Pancreas (tissue), 10 donors: ENCODE results near the gene NUP93. TPM values are rescaled to one million over a fixed set of nuclear protein-coding genes. Genes with fewer than 3 reads are reported as not detected.

Source experiments
- ATAC-seq, 4 donors: fragments of 200-7000 bp; cut with Tn5 transposase; one replicate each; pipeline versions ENCODE4 v1.8.0 to v1.9.1; 2020; ENCODE audit warnings: mild to moderate bottlenecking in 4 of 4, moderate library complexity in 4 of 4
- DNase-seq, 6 donors: peaks; one replicate each; pipeline ENCODE4 v3.0.0-alpha.2; 2020
- FAIRE-seq: peaks from 2 replicates; lab custom pipeline; 2012; peaks lifted over from hg19 to GRCh38; lab: Jason Lieb, UNC
- H3K27ac ChIP-seq, 4 donors: fragments of 200-600 bp; sonication (generic); 1 replicate in 3 of 4; 2 replicates in 1 of 4; pipeline versions ENCODE4 v1.5.0 to v1.8.0; 2020
- H3K27me3 ChIP-seq, 4 donors: fragments of 200-600 bp; one replicate each; pipeline ENCODE4 v1.8.0; 2021
- H3K36me3 ChIP-seq, 3 donors: fragments of 200-600 bp; sonication (generic) in 1 of 3; one replicate each; pipeline versions ENCODE4 v1.5.0 to v1.8.0; 2020 to 2021
- H3K4me1 ChIP-seq, 3 donors: fragments of 200-600 bp; one replicate each; pipeline ENCODE4 v1.8.0; 2021
- H3K4me3 ChIP-seq, 4 donors: fragments of 200-600 bp; sonication (generic) in 2 of 4; one replicate each; pipeline versions ENCODE4 v1.5.0 to v1.8.0; 2020 to 2021
- H3K9me3 ChIP-seq, 4 donors: fragments of 200-600 bp; one replicate each; pipeline ENCODE4 v1.8.0; 2021
- WGBS, 2 donors: extraction: QIAGEN DNeasy Blood & Tissue Kit; methylation state at CpG; one replicate each; pipeline ENCODE4 v1.1.7; 2013; 5-methylcytosine and 5-hydroxymethylcytosine counted together
- intact Hi-C, 3 donors: fragments of 100-400 bp; cut with DNase I; formaldehyde crosslinking; loops; one replicate each; pipeline versions ENCODE4 v1.11.1 to v1.14.2; 2022
- polyA plus RNA-seq, 2 donors: library from polyadenylated mRNA; stranded (reverse); fragments of 200-250 nt; gene quantifications; one replicate each; pipeline ENCODE4 v1.2.3, GENCODE V29; 2013
- total RNA-seq, 6 donors: library from RNA; stranded (reverse); fragmentation: NEBNext Ultra II Directional in 4 of 6; extraction: Animal tissue kit (Norgen Biotek cat#: 25700) in 4 of 6; gene quantifications; one replicate each; pipeline versions ENCODE4 v1.2.1 to v1.2.4, GENCODE V29; 2021 to 2023
- TF ChIP-seq, protein P1 (sequence below), 4 donors: fragments of 200-600 bp; sonication (generic) in 3 of 4; IDR thresholded peaks; one replicate each; pipeline versions ENCODE4 v1.5.0 to v1.8.0; 2021; ENCODE audit warnings: antibody characterized with exemption in 4 of 4
- donor health status: healthy with polysubstance abuse.
- donor health status: DM: no; HTN: no; CAD: no; lungs with moderate emphysema.
- donor health status: DM: no; HTN: no; CAD: no.
- donor health status: control.
- donor health status: control.
- donor health status: Bipolar disorder and iron deficiency.
- donor health status: DM: yes; HTN: yes; CAD: no.
- donor health status: DM: no; HTN: no; CAD: no.
- donor health status: DM: no; HTN: no; CAD: no.
- donor health status: DM: yes; HTN: yes; CAD: no.

Gene NUP93
- total and polyA plus RNA-seq, 8 donors: 13.1 to 31.4 (median 21.2) TPM

DNA sequence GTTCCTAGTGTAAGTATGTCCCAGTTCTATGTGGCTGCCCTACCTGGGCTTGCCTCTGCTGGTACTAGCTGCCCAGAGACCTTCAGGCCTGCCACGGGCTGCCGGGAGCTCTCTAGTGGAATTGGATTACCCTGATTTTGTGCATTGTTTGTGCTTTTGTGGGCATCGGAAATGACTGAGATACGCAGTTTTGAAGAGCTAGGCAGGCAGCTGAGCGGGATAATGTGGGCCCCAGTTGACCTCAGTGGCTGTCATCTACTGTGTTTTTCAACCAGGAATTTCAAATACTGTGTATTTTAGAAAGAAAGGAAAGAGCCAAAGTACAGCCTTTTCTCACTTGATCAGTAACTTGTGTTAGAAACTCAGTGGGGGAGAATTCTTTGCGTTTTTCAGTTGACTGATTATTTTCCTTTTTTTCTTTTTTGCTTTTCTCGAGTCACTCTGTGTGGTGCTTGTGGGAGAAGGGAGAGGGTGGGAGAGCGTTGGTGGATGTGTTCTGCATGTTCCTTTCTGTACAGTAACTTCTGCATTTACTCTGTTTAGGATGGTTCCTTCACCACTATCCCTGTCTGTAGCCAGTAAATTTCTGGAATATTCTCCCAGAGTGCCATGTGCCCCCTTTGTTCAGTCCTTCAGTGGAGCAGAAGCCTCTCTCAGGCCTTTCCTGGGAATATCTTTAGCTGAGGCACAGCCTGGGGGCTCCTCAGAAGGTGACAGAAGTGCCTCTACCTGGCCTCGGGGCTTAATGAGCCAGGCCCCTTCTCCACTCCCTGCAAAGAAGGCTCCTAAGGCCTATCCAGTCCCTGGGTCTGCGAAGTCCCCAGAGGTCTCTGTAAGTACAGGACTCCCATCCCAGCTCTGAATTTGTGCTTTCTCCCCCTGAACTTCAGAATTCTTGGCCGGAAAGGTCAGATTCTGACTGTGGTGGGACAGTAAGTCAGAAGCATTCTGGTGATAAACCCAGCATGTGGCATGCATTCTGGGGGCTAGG is 120.1 kb downstream of the NUP93 start:
- no peaks in the 10 kb centered on the region for H3K27me3 ChIP-seq
- H3K4me3 ChIP-seq: no peak overlapping the region
- ATAC-seq (peak; percentile 26 to 64 (median 46)), FAIRE-seq (no peak), DNase-seq (peak in 1 of 6 donors; percentile 27)
- H3K9me3 ChIP-seq: no peaks in the 10 kb centered on the region
- intact Hi-C loops: no loop called here
- TF ChIP-seq, protein P1, sequence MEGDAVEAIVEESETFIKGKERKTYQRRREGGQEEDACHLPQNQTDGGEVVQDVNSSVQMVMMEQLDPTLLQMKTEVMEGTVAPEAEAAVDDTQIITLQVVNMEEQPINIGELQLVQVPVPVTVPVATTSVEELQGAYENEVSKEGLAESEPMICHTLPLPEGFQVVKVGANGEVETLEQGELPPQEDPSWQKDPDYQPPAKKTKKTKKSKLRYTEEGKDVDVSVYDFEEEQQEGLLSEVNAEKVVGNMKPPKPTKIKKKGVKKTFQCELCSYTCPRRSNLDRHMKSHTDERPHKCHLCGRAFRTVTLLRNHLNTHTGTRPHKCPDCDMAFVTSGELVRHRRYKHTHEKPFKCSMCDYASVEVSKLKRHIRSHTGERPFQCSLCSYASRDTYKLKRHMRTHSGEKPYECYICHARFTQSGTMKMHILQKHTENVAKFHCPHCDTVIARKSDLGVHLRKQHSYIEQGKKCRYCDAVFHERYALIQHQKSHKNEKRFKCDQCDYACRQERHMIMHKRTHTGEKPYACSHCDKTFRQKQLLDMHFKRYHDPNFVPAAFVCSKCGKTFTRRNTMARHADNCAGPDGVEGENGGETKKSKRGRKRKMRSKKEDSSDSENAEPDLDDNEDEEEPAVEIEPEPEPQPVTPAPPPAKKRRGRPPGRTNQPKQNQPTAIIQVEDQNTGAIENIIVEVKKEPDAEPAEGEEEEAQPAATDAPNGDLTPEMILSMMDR (IDR thresholded peaks at IDR 0.05): no peak
- no peaks in the 10 kb centered on the region for H3K36me3 ChIP-seq
- peak overlapping the region; percentile 44 to 74 (median 68) for H3K27ac ChIP-seq
- peaks cover 0 to 10% (median 0%) of the 10 kb centered on the region in 3 donors for H3K4me1 ChIP-seq
- WGBS, 2 donors: 65 to 70% methylated on average over 11 of the region's 11 CpGs

DNA sequence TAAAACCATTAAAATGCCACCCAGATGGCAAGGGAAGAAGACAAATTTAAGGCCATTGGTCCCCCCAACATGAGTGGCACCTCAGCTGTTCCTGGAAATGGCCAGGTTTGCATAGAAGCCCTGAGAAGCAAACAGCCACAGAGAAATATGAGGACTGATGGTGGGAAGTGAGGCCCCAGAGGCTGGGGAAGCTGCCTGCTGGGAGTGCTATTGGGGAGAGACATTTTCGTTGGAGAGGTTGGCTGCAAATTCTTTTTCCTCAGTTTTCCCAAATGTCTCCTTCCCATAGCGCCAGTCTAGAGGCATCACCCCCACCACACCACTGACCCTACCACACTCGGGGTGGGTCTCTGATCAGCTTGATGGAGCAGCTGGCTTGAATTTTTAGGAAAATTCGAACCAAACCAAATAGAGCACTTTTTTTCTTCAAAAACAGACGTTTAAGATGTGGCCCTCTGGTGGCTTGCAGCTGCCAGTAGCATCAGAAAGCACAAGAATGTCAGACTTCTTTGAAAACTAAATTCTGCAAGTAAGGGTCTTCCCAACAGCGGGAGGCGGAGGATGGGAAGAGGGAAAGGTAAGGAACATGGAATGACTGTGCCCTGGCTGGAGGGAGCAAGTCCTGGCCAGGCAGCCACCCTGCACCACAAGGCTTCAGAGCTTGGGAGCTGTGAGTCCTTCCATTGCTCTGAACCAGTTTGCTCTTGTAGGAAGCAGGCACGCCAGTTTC is 121.9 kb downstream of the NUP93 start:
- no peak for FAIRE-seq

DNA sequence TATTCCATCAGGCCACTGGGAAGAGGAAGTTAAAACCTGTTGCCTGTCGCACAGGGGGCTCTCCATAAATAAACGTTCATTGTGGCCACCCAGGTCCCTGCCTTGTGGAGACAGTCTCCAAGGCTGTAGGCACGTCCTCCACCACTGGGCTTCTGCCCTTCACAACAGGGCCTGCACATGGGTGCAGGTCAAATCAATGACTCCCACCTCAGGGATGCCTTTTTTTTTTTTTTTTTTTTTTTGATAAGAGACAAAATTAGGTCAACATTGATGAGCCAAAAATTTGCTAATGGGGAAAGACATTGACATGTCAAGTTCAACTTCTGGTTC is 122.4 kb downstream of the NUP93 start:
- 57 to 68% methylated on average over 3 of the region's 3 CpGs for WGBS, 2 donors
- FAIRE-seq (no peak), ATAC-seq (no peak), DNase-seq (peak in 1 of 6 donors; percentile 10)
- H3K9me3 ChIP-seq: no peaks in the 10 kb centered on the region
- H3K4me1 ChIP-seq: peaks cover 0 to 10% (median 0%) of the 10 kb centered on the region in 3 donors
- H3K4me3 ChIP-seq: no peak overlapping the region
- no peaks in the 10 kb centered on the region for H3K27me3 ChIP-seq
- TF ChIP-seq, protein P1 (IDR thresholded peaks at IDR 0.05): no peak
- no peak overlapping the region for H3K27ac ChIP-seq
- intact Hi-C loops: no loop called here
- no peaks in the 10 kb centered on the region for H3K36me3 ChIP-seq

More for the DNA sequence above, 121.9 kb downstream of the NUP93 start:
- peak overlapping the region in 1 of 4 donors; percentile 74 for H3K27ac ChIP-seq
- 65 to 66% methylated on average over 8 of the region's 8 CpGs for WGBS, 2 donors
- DNase-seq (no peak), ATAC-seq (no peak)
- TF ChIP-seq, protein P1 (IDR thresholded peaks at IDR 0.05): no peak
- no peaks in the 10 kb centered on the region for H3K27me3 ChIP-seq
- intact Hi-C loops: no loop called here
- no peaks in the 10 kb centered on the region for H3K9me3 ChIP-seq
- H3K4me1 ChIP-seq: peaks cover 0 to 10% (median 0%) of the 10 kb centered on the region in 3 donors
- H3K36me3 ChIP-seq: no peaks in the 10 kb centered on the region
- no peak overlapping the region for H3K4me3 ChIP-seq

DNA sequence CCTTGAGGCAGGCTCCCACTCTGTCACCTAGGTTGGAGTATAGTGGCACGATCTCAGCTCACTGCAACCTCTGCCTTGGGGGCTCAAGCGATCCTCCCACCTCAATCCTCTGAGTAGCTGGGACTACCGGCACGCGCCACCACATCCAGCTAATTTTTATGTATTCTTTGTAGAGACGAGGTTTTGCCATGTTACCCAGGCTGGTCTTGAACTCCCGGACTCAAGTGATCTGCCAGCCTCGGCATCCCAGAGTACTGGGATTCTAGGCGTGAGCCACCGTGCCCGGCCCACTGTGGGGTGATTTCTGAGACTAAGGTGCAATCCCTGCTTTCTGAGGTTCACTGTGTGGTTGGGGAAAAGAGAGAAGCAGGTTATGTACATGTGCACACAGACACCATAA is 123.0 kb downstream of the NUP93 start:
- Histone ChIP-seq H3K4me3 (no peak overlapping the region), H3K9me3 (no peaks in the 10 kb centered on the region), H3K27me3 (no peaks in the 10 kb centered on the region), H3K27ac (no peak overlapping the region), H3K4me1 (peaks cover 0 to 10% (median 0%) of the 10 kb centered on the region in 3 donors), H3K36me3 (no peaks in the 10 kb centered on the region)
- TF ChIP-seq, protein P1 (IDR thresholded peaks at IDR 0.05): no peak
- FAIRE-seq (no peak), DNase-seq (peak in 1 of 6 donors; percentile 44), ATAC-seq (no peak)
- WGBS, 2 donors: 93 to 99% methylated on average over 11 of the region's 11 CpGs
- intact Hi-C loops: no loop called here
